CD4-positive, alpha-beta T cell treated with Interleukin-6 at 100 ng/mL for 8 hours (primary cell): ENCODE results near the gene OMP.
"Not testable (repeated sequence)": the region's sequence is repeated elsewhere in the genome, so short reads cannot be mapped to it uniquely, and the experiment has no call there.

Experiments
- DNase-seq: peaks from one replicate; pipeline ENCODE4 v3.0.0-alpha.2; 2020; ENCODE audit warnings: mixed read lengths, low spot score

OMP gene

DNA sequence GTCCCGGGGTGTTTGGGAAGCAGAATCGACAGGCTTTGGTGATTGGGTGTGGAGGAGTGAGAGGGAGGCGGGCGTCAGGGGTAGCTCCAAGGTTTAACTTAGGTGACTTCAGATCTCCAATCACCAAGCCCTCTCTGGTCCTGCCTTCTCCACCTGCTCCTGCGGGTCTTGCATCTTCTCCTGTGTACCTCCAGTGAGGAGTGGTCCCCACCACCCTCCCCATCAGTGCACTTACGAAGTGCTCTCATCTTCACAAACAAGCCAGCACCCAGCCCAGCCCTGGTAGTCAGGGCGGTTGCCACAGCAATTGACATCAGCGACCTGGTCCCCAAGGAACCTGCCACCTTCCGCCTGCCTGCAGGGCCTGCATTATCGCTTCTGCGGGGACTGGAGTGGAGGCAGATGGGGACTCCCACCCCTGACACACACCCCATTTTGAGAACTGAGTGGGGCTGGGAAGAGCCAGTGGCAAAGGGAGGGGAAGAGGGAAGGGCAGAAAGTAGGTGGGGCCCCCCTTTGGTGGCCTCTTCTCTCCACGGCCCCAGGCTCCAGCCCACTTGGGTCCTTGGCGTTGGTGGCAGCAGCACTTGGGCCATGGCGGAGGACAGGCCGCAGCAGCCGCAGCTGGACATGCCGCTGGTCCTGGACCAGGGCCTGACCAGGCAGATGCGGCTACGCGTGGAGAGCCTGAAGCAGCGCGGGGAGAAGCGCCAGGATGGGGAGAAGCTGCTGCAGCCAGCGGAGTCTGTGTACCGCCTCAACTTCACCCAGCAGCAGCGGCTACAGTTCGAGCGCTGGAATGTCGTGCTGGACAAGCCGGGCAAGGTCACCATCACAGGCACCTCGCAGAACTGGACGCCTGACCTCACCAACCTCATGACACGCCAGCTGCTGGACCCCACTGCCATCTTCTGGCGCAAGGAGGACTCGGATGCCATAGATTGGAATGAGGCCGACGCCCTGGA is at the start of gene OMP:
OMP (plus strand) TSS at position 595 of the 965 bp plus-strand sequence; CDS start at position 595, 0 bp downstream.
- no peak for DNase-seq

DNA sequence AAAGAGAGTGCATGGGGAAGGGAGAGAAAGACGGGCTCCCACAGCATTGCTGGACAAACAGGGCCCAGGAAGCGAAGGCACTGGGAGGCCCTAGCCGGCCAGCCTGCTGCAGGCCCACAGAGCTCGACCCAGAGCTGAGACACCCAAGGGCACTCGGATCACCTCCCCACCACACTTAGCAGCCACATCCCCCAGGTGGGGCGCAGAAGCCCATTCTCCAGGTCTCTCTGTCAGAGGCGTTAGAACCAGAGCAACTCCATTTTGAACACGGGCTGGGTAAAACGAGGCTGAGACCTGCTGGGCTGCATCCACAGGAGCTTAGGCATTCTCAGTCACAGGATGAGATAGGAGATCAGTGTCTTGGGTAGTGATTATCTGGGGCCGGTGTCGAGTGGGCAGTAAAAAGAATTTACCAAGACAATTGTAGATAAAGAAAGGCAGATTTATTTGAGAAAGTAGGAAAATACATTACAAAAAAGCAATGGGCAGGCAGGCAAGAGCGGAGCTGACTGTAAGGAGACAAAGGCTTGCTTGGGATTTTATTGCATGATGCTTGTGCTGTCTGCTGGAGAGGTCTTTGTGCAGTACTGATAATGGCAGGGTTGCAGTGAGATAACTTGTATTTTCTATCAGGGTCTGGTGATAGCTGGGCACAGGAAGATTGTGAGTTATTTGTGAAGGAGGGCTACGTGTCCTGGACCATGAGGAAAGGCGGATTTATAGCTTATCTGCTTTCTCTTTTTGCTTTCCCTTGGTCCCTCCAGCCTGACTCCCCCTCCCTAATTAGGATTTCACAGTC is 49.2 kb upstream of the OMP start:
- no peak for DNase-seq

DNA sequence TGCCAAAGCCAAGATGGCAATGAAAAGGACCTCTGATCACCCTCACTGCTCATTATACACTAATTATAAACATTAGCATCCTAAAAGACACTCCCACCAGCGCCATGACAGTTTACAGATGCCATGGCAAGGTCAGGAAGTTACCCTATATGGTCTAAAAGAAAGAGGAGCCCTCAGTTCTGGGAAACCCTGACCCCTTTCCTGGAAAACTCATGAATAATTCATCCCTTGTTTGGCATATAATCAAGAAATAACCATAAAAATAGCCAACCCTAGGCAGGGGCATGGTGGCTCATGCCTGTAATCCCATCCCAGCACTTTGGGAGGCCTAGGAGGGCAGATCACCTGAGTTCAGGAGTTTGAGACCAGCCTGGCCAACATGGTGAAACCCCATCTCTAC is 48.6 kb upstream of the OMP start:
- DNase-seq = no peak

DNA sequence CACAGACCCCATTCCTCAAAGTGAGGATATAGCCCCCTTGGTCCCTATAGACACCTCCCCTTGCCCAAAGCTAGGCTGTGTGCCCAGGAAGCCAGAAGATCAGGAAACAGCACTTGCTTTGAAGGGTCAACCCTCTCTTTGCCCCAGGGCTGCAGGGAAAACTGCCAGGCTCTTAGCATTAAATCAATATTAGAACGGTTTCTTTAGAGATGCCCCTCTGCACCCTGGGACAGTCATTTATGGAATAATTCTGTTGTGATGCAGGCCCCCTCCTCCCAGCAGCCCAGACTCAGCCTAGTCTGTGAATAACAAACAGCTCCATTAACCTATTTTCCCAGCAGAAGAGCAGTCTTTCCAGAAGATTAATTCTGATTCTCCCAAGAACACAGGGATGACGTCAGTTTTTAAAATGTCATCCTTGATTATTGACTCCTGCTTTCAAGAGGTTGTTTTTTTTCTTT is 47.5 kb upstream of the OMP start:
- DNase-seq = no peak

DNA sequence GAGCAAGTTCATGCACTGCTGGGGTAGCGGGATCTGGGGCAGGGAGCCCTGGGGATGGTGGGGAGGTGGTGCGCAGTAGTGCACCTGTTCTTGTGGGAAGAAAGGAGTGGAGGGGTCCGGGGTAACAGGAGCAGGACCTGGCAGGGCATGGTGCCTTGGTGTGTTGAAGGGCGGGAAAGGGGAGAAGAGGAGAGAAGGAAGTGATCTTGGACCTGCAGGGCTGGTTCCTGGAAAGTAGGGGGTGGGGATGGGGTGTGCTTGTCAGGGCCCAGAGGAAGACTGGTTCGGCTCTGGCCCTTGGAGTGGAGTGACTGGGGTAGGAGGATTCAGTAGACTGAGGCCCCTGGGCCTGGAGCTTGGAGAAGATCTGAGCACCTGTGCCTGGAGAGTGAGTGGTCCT is 46.7 kb upstream of the OMP start:
- no peak for DNase-seq

DNA sequence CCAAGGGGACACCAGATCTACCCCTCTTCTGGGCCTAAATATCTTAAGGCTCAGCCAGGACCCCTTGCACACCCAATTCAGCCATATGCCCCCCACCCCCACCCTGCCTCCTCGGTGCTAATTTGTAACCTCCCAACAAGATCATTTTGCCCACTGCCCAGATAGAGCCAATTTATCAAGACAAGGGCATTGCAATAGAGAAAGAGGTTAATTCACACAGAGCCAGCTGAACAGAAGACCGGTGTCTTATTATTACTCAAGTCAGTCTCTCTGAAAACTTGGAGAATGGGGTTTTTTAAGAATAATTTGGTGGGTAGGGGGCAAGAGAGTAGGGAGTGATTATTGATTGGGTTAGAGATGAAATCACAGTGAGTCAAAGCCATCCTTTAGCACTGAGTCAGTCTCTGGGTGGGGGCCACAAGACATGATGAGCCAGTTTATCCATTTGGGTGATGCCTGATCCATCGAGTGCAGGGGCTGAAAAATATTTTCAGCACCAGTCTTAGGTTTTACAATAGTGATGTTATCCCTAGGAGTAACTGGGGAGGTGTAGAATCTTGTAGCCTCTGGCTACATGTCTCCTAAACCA is 45.7 kb upstream of the OMP start:
- no peak for DNase-seq

DNA sequence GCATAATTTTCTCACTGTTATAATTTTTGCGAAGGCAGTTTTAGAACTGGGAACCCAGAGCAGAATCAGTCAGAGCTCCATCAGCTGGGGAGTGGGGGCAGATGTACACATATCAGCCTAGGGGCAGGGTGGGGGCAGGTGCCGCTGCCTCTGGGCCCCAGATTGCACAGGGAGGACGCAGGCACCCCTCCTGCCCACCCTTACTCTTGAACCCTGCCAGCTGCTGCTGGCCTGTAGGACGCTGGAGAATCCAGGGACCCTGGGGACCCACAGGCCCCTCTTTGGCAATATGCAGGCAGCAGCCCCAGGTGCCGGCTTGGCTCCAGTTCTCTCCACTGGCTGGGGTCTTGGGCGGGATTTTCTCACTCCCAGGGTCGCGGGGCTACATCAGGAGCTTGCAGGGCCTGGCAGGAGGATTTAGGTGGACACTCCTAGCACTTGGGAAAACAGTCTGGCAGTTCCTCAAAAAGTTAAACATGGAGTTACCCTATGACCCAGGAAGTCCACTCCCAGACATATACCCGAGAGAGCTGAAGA is 44.6 kb upstream of the OMP start:
- DNase-seq = no peak

- no peak for DNase-seq
These were observed 43.7 kb upstream of the OMP start for GRCh38 chr11:77058900-77059299.

DNA sequence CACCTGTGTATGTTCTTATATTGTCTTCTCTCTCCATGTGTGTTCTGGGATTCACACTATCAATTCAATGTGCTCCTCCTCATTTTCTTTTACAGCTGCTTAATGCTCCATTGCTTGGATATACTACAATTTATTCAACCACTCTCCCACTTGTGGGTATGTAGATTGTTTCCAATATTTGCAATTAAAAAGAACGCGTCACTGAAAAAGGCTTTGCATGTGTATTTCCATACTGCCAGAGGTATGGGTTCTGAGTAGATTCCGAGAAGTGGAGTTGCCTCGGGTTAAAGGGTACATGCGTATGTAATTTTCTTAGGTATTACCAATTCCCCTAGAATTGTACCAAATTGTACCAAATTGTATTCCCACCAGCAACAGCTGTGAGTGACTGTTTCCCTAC is 42.8 kb upstream of the OMP start:
- no peak for DNase-seq

DNA sequence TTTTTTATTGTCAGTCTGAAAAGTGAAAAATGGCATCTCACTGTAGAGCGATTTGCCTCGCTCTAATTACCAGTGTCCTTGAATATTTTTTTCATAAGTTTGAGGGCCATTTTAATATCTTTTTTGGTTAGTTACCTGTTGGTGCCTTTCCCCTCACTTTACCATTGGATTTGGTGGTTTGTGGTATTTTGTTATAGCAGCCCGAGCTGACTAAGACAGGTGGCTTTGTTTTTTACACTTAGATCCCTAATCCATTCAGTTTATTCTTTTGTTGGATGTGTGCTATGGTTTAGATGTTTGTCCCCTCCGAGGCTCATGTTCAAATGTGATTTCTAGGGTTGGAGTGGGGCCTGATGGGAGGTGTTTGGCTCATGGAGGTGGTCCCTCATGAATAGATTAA is 42.4 kb upstream of the OMP start:
- no peak for DNase-seq

DNA sequence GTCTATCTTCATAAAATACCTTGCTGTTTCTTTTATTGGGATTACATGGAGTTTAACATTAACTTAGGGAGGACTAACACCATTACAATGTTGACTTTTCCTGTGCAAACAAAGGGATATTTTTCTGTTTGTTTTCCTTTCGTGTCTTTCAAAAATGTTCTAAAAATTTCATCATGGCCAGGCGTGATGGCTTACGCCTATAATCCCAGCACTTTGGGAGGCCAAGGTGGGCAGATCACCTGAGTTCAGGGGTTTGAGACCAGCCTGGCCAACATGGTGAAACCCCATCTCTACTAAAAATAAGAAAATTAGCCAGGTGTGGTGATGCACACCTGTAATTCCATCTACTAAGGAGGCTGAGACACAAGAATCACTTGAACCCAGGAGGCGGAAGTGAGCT is 41.4 kb upstream of the OMP start:
- DNase-seq = not testable (repeated sequence)

DNA sequence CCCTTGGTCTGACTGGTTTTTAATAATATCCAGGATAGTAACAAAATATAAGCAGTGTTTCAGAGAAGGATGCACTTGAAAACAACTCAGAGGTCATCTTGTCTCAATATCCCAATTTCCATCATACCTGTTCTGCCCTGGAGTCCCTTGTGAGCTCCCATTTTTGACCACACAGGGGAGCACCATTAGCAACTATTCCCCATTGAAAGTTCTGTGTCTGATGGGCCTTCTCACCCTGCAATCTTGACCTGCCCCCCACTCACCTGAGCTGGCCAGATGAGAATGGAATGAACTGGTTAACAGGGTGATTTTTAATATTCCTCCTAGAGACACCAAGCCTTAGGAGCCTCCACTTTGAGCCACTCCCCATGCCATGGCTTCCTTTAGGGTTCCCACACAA is 39.7 kb upstream of the OMP start:
- DNase-seq = no peak

GRCh38 chr11:77063407-77063806 is 39.2 kb upstream of the OMP start:
- DNase-seq = no peak

GRCh38 chr11:77063861-77064260 is 38.8 kb upstream of the OMP start:
- no peak for DNase-seq

- no peak for DNase-seq
These were observed 37.9 kb upstream of the OMP start for GRCh38 chr11:77064648-77065217.

GRCh38 chr11:77065878-77066228 is 36.8 kb upstream of the OMP start:
- no peak for DNase-seq

- peak; percentile 84 for DNase-seq
These were observed 36.2 kb upstream of the OMP start, which contains the start of gene CAPN5 for GRCh38 chr11:77066229-77067042. Gene CAPN5 (plus strand): TSS chr11:77066971. CDS start chr11:77084887, 17,916 bp downstream.

GRCh38 chr11:77067861-77068443 is 34.7 kb upstream of the OMP start:
- DNase-seq = no peak

GRCh38 chr11:77068457-77069335 is 33.9 kb upstream of the OMP start:
- no peak for DNase-seq
